Hypothalamus (tissue), 51 donors: ENCODE results near the gene CCDC57.

Experiments used
- DNase-seq, 51 donors: peaks; one replicate each; lab custom pipeline; 2025; lab: John Stamatoyannopoulos, UW

The CCDC57 gene

GRCh38 chr17:82113422-82113821, 99.2 kb downstream of the CCDC57 start:
- no peak for DNase-seq

- DNase-seq: no peak
These were observed 99.7 kb downstream of the CCDC57 start for GRCh38 chr17:82112914-82113311.

GRCh38 chr17:82112181-82112913, 100.3 kb downstream of the CCDC57 start:
- no peak for DNase-seq

- no peak for DNase-seq
These were observed 102.3 kb downstream of the CCDC57 start for GRCh38 chr17:82110298-82110697.

- no peak for DNase-seq
These were observed 103.6 kb downstream of the CCDC57 start for GRCh38 chr17:82108961-82109475.

- DNase-seq: no peak
These were observed 104.1 kb downstream of the CCDC57 start for GRCh38 chr17:82108496-82108945.

GRCh38 chr17:82108038-82108437, 104.6 kb downstream of the CCDC57 start:
- no peak for DNase-seq

GRCh38 chr17:82107341-82107860, 105.2 kb downstream of the CCDC57 start:
- DNase-seq: no peak

- peak in 13 of 51 donors; percentile 20 to 60 (median 39) for DNase-seq
These were observed 105.8 kb downstream of the CCDC57 start for GRCh38 chr17:82106688-82107305.

- DNase-seq: peak in 10 of 51 donors; percentile 24 to 59 (median 42)
These were observed 106.6 kb downstream of the CCDC57 start for GRCh38 chr17:82105882-82106687.

- DNase-seq: no peak
These were observed 107.2 kb downstream of the CCDC57 start for GRCh38 chr17:82105417-82105881.

GRCh38 chr17:82104797-82105416, 107.7 kb downstream of the CCDC57 start:
- no peak for DNase-seq

- DNase-seq: peak in 30 of 51 donors; percentile 12 to 67 (median 47)
These were observed 108.8 kb downstream of the CCDC57 start for GRCh38 chr17:82103553-82104451.

GRCh38 chr17:82101767-82102679, 110.6 kb downstream of the CCDC57 start:
- DNase-seq: peak in 17 of 51 donors; percentile 10 to 55 (median 32)

- DNase-seq: peak in 1 of 51 donors; percentile 23
These were observed 111.3 kb downstream of the CCDC57 start for GRCh38 chr17:82101301-82101715.

- no peak for DNase-seq
These were observed 111.9 kb downstream of the CCDC57 start for GRCh38 chr17:82100502-82101298.
